HCT116 (cell line): ENCODE data around the gene LRP2. TPM values are rescaled to one million over a fixed set of nuclear protein-coding genes. Genes with fewer than 3 reads are reported as not detected.

Experiments
- ATAC-seq: fragments of 200-7000 bp; cut with Tn5 transposase; 2 replicates; pipeline ENCODE4 v1.9.1; 2020; ENCODE audit warnings: mild to moderate bottlenecking, moderate library complexity
- BruUV-seq: library from RNA; stranded (reverse); fragments of 400-500 nt; replicated peaks from 2 replicates; lab custom pipeline; 2021; lab: Mats Ljungman, UMichigan
- CTCF ChIA-PET: fragments of 300-600 bp; sonication (Branson Sonifier 250); formaldehyde crosslinking; loops from one replicate; lab custom pipeline; 2021; ENCODE audit warnings: antibody characterized with exemption; lab: Charles Lee
- POLR2A ChIA-PET: fragments of 300-600, 350-600 bp; sonication (Branson Sonifier 250); formaldehyde crosslinking; loops from one replicate; lab custom pipeline; 2021; ENCODE audit warnings: antibody characterized with exemption; lab: Charles Lee
- RAD21 ChIA-PET, 2 experiments: fragments of 300-600 bp; sonication (Branson Sonifier 250); formaldehyde crosslinking; loops; one replicate each; lab custom pipeline; 2023; ENCODE audit warnings: low total read pairs in 2 of 2; ENCODE audit not compliant: uncharacterized antibody in 2 of 2, unreplicated experiment in 2 of 2, low non-redundant PET in 1 of 2; lab: Charles Lee
- DNase-seq: peaks from one replicate; pipeline ENCODE4 v3.0.0-alpha.2; 2010; ENCODE audit warnings: low read depth, low spot score
- H2AFZ ChIP-seq: fragments of 200-600 bp; shearing (Covaris generic), sonication (generic); 2 replicates; pipeline ENCODE4 v1.6.1; 2017; ENCODE audit warnings: low read depth, mixed run types, mixed read lengths, antibody characterized with exemption, low read length; ENCODE audit not compliant: poor library complexity, severe bottlenecking
- H3K27ac ChIP-seq: 2 replicates; pipeline ENCODE4 v1.5.1; 2012; ENCODE audit warnings: low read depth, low read length
- H3K27me3 ChIP-seq: fragments of 200-600 bp; sonication (generic); 2 replicates; pipeline ENCODE4 v1.6.1; 2016; ENCODE audit warnings: mixed run types, low read length, mixed read lengths; ENCODE audit not compliant: insufficient read depth
- H3K36me3 ChIP-seq, 2 experiments: fragments of 200-500 bp in 1 of 2; fragments of 200-600 bp in 1 of 2; sonication (Bioruptor generic) in 1 of 2; sonication (generic) in 1 of 2; 2 replicates each; pipeline versions ENCODE4 v1.5.1 to v1.6.1; 2014 to 2016; ENCODE audit warnings: low read length in 2 of 2, inconsistent platforms in 1 of 2, mixed read lengths in 1 of 2, mixed run types in 1 of 2; ENCODE audit not compliant: insufficient read depth in 2 of 2, control insufficient read depth in 1 of 2
- H3K4me1 ChIP-seq, 2 experiments: fragments of 200-600 bp in 1 of 2; sonication (generic) in 1 of 2; 2 replicates each; pipeline versions ENCODE4 v1.5.1 to v1.6.1; 2012 to 2017; ENCODE audit warnings: low read length in 2 of 2, inconsistent platforms in 1 of 2, mild to moderate bottlenecking in 1 of 2, mixed read lengths in 1 of 2, mixed run types in 1 of 2, moderate library complexity in 1 of 2; ENCODE audit not compliant: insufficient read depth in 2 of 2, control insufficient read depth in 1 of 2
- H3K4me2 ChIP-seq: fragments of 200-600 bp; sonication (generic); 2 replicates; pipeline ENCODE4 v1.6.1; 2017; ENCODE audit warnings: mixed run types, low read length, mixed read lengths
- H3K4me3 ChIP-seq, 2 experiments: fragments of 200-600 bp in 1 of 2; sonication (generic) in 1 of 2; replicated peaks in 1 of 2; 2 replicates each; pipeline ENCODE4 v1.5.1; 2011 to 2016; ENCODE audit warnings: low read length in 2 of 2, control low read depth in 1 of 2, low read depth in 1 of 2, mild to moderate bottlenecking in 1 of 2, mixed read lengths in 1 of 2, mixed run types in 1 of 2
- H3K79me2 ChIP-seq: fragments of 200-600 bp; sonication (generic); 2 replicates; pipeline ENCODE4 v1.6.1; 2017; ENCODE audit warnings: mild to moderate bottlenecking, mixed run types, low read length, moderate library complexity, mixed read lengths; ENCODE audit not compliant: insufficient read depth
- H3K9ac ChIP-seq: fragments of 200-600 bp; sonication (generic); 2 replicates; pipeline ENCODE4 v1.6.1; 2016; ENCODE audit warnings: low read length, mixed read lengths
- H3K9me2 ChIP-seq: fragments of 200-600 bp; sonication (generic), shearing (Covaris generic); 2 replicates; pipeline ENCODE4 v1.6.1; 2017; ENCODE audit warnings: mixed run types, mild to moderate bottlenecking, moderate library complexity; ENCODE audit not compliant: insufficient read depth
- H3K9me3 ChIP-seq, 2 experiments: fragments of 200-500 bp in 1 of 2; fragments of 200-600 bp in 1 of 2; sonication (Bioruptor generic) in 1 of 2; sonication (generic) in 1 of 2; 2 replicates each; pipeline ENCODE4 v1.6.1; 2014 to 2017; ENCODE audit warnings: low read length in 2 of 2, mixed read lengths in 2 of 2, inconsistent platforms in 1 of 2, low read depth in 1 of 2, mild to moderate bottlenecking in 1 of 2, mixed run types in 1 of 2, moderate library complexity in 1 of 2; ENCODE audit not compliant: control insufficient read depth in 1 of 2, insufficient read depth in 1 of 2
- H4K20me1 ChIP-seq: fragments of 200-600 bp; sonication (generic), shearing (Covaris generic); 2 replicates; pipeline ENCODE4 v1.6.1; 2017; ENCODE audit warnings: mixed run types, mild to moderate bottlenecking, moderate library complexity; ENCODE audit not compliant: insufficient read depth
- CTCF ChIP-seq, 3 experiments: fragments of 200-600 bp in 1 of 3; sonication (generic) in 1 of 3; IDR thresholded peaks in 2 of 3; conservative IDR thresholded peaks in 1 of 3; 2 replicates each; pipeline ENCODE4 v1.5.1; 2012 to 2017; ENCODE audit warnings: low read depth in 2 of 3, low read length in 2 of 3, antibody characterized with exemption in 1 of 3, borderline replicate concordance in 1 of 3, control low read depth in 1 of 3, mild to moderate bottlenecking in 1 of 3, mixed read lengths in 1 of 3, mixed run types in 1 of 3, moderate library complexity in 1 of 3; ENCODE audit not compliant: insufficient read depth in 1 of 3
- POLR2AphosphoS5 ChIP-seq: IDR thresholded peaks from 2 replicates; pipeline ENCODE4 v1.6.1; 2011; ENCODE audit warnings: mild to moderate bottlenecking, low read depth, low read length, moderate library complexity
- intact Hi-C: fragments of 100-400 bp; cut with micrococcal nuclease; formaldehyde crosslinking; loops from 2 replicates; pipeline ENCODE4 v1.10.0; 2022
- total RNA-seq: library from RNA; stranded (reverse); gene quantifications from one replicate; pipeline ENCODE4 v1.2.1, GENCODE V29; 2021; ENCODE audit not compliant: unreplicated experiment

The LRP2 gene
- total RNA-seq, 1 experiment from 2014 or later = 0.20 TPM

- POLR2A ChIA-PET = no interaction called here
Observed at GRCh38 chr2:169360984-169361705, 1.2 kb downstream of the LRP2 start.

More at GRCh38 chr2:169360984-169361705, 1.2 kb downstream of the LRP2 start:
- H3K79me2 ChIP-seq = no peaks in the 10 kb centered on the region
- no peaks in the 10 kb centered on the region for H3K36me3 ChIP-seq
- peaks cover 4% of the 10 kb centered on the region; the same call in 1 of the 2 replicates for H3K9me2 ChIP-seq
- H4K20me1 ChIP-seq = no peaks in the 10 kb centered on the region
- no peak overlapping the region for H3K4me3 ChIP-seq
- ATAC-seq (no peak), DNase-seq (no peak)
- no peaks in the 10 kb centered on the region for H3K9me3 ChIP-seq
- ChIA-PET CTCF (no interaction called here), RAD21 (no interaction called here)
- H3K27me3 ChIP-seq = peaks cover 13% of the 10 kb centered on the region; the same call in 1 of the 2 replicates
- BruUV-seq = no TSS peak
- intact Hi-C loops = no loop called here
- H3K27ac ChIP-seq = no peak overlapping the region
- no peak overlapping the region for H3K9ac ChIP-seq
- no peak for TF ChIP-seq POLR2AphosphoS5
- no peak for TF ChIP-seq CTCF (IDR thresholded peaks at IDR 0.05 in 2 of 3, conservative IDR thresholded peaks at IDR 0.05 in 1 of 3; ENCODE audit: borderline replicate concordance in 1 of 3, insufficient read depth in 1 of 3, low read depth in 2 of 3, low read length in 2 of 3)
- H3K4me1 ChIP-seq = peaks cover 2 to 20% of the 10 kb centered on the region in 2 experiments; a peak in 1 of 4 replicates
- H2AFZ ChIP-seq = no peak overlapping the region
- H3K4me2 ChIP-seq = peak overlapping the region; percentile 39; the same call in 1 of the 2 replicates
